Measurements from ENCODE around the gene PAX6.

DNA sequence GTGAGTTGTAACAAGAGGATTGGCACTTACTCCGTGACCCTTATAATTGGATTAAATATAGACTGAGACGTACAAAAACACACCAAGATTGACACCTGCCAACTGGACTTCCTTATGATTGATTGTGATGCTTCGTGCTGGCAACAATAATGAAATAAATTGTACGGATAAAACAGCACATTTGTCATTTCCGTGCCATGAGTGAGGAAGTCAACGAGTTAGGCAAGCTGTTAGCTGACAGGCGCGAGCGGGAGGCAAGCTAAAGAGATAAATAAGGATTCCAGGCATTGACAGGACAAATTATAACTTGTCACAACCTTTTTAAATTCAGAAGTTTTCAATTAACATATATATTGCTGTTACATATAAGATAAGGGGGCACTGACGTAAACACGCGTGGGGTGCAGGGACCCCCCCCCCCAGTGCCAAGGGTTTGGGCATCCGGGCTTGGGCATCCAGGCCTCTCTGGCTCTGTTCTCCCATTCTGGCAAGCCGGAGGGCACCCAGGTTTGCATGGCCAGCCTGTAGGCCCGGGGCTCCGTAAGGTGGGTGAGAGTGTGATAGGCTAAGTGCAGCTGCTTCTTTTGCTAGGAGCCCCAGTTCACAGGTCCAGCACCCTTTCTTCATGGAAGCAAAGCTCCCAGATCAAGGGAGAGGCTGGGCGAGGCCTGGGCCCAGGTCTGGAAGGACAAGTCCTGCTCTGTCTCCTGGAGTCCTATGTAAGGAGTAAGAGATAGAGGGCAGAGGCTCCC is 11.2 kb upstream of the PAX6 start:
- TF ChIP-seq, protein P1, sequence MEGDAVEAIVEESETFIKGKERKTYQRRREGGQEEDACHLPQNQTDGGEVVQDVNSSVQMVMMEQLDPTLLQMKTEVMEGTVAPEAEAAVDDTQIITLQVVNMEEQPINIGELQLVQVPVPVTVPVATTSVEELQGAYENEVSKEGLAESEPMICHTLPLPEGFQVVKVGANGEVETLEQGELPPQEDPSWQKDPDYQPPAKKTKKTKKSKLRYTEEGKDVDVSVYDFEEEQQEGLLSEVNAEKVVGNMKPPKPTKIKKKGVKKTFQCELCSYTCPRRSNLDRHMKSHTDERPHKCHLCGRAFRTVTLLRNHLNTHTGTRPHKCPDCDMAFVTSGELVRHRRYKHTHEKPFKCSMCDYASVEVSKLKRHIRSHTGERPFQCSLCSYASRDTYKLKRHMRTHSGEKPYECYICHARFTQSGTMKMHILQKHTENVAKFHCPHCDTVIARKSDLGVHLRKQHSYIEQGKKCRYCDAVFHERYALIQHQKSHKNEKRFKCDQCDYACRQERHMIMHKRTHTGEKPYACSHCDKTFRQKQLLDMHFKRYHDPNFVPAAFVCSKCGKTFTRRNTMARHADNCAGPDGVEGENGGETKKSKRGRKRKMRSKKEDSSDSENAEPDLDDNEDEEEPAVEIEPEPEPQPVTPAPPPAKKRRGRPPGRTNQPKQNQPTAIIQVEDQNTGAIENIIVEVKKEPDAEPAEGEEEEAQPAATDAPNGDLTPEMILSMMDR (optimal IDR thresholded peaks at IDR 0.05 in 1 of 3, IDR thresholded peaks at IDR 0.05 in 1 of 3, conservative IDR thresholded peaks at IDR 0.05 in 1 of 3; ENCODE audit: extremely low read depth in 1 of 3, insufficient read depth in 2 of 3, low read length in 3 of 3): no peak
- TF ChIP-seq EZH2 (IDR thresholded peaks at IDR 0.05; ENCODE audit: low read length): no peak

Measured in keratinocyte (primary cell).